Activated naive CD8-positive, alpha-beta T cell (primary cell): ENCODE results near the gene COL27A1.

Experiments
- H3K27ac Mint-ChIP-seq: one replicate; pipeline ENCODE4 v1.8.0; 2021; ENCODE audit warnings: mixed read lengths
- H3K27me3 Mint-ChIP-seq: one replicate; pipeline ENCODE4 v1.8.0; 2021; ENCODE audit warnings: mixed read lengths
- H3K36me3 Mint-ChIP-seq: one replicate; pipeline ENCODE4 v1.8.0; 2021; ENCODE audit warnings: mixed read lengths
- H3K4me1 Mint-ChIP-seq: one replicate; pipeline ENCODE4 v1.8.0; 2021; ENCODE audit warnings: low read depth, mixed read lengths
- H3K4me3 Mint-ChIP-seq: one replicate; pipeline ENCODE4 v1.8.0; 2021; ENCODE audit warnings: mild to moderate bottlenecking, mixed read lengths
- H3K9me3 Mint-ChIP-seq: one replicate; pipeline ENCODE4 v1.8.0; 2021; ENCODE audit warnings: low read depth, mixed read lengths

COL27A1 gene

DNA sequence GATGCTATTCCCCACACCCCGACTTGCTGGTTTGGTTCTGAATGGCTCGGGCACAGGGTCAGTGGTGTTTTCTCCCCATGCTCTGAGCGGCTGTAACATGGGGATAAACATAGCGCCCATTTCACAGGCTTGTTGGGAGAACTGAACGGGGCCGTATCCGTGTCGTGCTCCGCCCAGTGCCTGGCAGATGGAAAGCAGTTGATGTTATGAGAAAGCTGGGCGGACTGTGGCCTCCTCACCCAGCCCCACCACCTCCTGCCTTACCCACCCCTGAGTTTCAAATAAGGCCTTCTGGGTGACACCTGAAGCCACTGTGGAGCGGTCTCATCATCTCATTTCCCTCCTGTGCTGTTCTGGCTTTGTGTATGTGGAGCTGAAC lies 188.8 kb downstream of the COL27A1 start:
- H3K4me3 Mint-ChIP-seq: no peak overlapping the region
- H3K36me3 Mint-ChIP-seq: peaks cover 9% of the 10 kb centered on the region
- peaks cover 31% of the 10 kb centered on the region for H3K4me1 Mint-ChIP-seq
- no peaks in the 10 kb centered on the region for H3K27me3 Mint-ChIP-seq
- H3K9me3 Mint-ChIP-seq: no peaks in the 10 kb centered on the region
- H3K27ac Mint-ChIP-seq: peak overlapping the region; percentile 65

DNA sequence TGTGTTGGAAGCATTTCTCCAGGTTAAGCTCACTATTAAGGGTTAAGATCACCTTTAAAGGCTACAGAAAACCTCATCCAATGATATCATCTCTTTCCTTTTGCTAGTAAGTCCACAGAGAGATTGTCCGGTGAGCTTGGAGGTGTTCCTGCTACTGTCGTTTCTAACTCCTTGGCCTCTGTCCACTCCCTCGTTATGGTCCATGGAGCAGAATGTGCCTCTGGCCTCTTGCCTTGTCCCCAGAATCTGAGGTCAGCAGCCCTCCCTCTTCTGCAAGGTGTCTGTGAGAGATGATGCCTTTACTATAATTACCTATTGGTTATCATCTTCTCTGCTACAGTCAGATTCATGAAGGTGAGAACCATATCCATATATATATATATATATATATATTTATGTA lies 189.4 kb downstream of the COL27A1 start:
- Mint-ChIP-seq H3K27ac (peak overlapping the region; percentile 65), H3K27me3 (no peaks in the 10 kb centered on the region), H3K4me1 (peaks cover 36% of the 10 kb centered on the region), H3K9me3 (no peaks in the 10 kb centered on the region), H3K4me3 (no peak overlapping the region), H3K36me3 (peaks cover 14% of the 10 kb centered on the region)

DNA sequence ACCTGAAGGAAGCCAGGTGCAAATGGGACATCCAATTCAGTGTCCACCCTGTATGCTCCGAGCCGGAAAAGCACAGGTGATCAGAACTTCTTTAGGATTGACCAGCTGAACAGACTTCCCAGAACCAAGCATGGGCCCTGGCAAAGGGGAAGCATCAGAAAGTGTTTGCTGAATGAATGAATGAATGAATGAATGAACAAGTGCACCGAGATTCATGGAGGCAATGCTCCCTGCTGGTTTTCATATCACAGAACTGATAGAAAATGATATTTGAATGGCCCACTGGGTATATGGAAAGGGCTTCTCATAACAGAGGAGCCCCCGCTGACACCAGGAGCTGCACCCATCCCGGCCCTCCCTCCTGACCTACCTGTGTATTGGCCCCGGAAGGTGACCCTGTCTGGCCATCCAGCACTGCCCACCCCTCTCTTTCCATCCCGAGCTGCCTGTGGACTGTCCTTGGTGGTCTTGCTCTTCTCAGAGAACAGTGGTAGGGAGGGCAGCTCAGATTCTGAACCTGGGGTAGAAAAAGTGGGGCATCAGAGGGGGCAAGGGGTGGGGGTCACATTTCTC lies 190.2 kb downstream of the COL27A1 start:
- H3K36me3 Mint-ChIP-seq: peaks cover 18% of the 10 kb centered on the region
- H3K27me3 Mint-ChIP-seq: no peaks in the 10 kb centered on the region
- no peaks in the 10 kb centered on the region for H3K9me3 Mint-ChIP-seq
- H3K4me3 Mint-ChIP-seq: no peak overlapping the region
- peak overlapping the region; percentile 58 for H3K27ac Mint-ChIP-seq
- H3K4me1 Mint-ChIP-seq: peaks cover 42% of the 10 kb centered on the region

DNA sequence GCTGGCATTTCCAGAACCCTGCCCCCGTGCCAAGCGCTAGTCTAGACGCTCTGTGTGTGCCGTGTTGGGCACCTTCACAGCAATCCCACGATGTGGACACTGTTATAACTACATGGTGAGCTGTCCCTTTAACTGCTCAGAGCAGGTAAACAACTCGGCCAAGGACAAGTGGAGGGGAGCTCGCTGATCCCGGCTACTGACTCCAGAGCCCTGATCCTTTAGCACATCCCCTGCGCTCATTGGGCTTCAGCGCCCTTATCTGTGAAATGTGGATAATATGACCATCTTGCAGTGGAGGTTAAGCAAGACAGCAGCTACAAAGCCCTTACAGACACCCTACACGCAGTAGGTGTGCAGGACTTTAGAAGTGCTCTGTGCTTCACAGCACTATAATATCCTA lies 190.8 kb downstream of the COL27A1 start:
- Mint-ChIP-seq H3K9me3 (no peaks in the 10 kb centered on the region), H3K27me3 (no peaks in the 10 kb centered on the region), H3K4me1 (peaks cover 47% of the 10 kb centered on the region), H3K36me3 (peaks cover 20% of the 10 kb centered on the region), H3K27ac (peak overlapping the region; percentile 79), H3K4me3 (no peak overlapping the region)

DNA sequence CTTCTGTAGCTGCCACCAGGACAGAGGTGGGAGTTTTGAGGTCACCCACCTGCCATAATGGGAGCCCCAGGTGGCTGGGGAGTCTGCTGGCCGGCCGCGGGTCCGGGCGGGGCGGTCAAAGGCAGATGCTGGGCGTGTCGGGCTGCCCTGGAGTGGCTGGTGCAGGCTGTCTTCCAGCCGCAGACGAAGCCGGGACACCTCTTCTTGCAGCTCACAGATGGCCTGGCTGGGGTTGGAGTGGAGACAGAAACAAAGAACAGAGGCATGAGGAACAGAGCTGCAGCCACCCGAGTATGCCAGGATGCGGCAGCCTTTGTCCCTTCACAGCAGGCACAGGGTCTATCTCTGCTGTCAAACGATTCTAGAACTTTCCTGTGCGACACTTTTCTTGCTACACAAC lies 192.3 kb downstream of the COL27A1 start:
- H3K4me1 Mint-ChIP-seq: peaks cover 52% of the 10 kb centered on the region
- no peak overlapping the region for H3K4me3 Mint-ChIP-seq
- peaks cover 17% of the 10 kb centered on the region for H3K36me3 Mint-ChIP-seq
- H3K9me3 Mint-ChIP-seq: no peaks in the 10 kb centered on the region
- H3K27ac Mint-ChIP-seq: peak overlapping the region; percentile 98
- H3K27me3 Mint-ChIP-seq: no peaks in the 10 kb centered on the region

DNA sequence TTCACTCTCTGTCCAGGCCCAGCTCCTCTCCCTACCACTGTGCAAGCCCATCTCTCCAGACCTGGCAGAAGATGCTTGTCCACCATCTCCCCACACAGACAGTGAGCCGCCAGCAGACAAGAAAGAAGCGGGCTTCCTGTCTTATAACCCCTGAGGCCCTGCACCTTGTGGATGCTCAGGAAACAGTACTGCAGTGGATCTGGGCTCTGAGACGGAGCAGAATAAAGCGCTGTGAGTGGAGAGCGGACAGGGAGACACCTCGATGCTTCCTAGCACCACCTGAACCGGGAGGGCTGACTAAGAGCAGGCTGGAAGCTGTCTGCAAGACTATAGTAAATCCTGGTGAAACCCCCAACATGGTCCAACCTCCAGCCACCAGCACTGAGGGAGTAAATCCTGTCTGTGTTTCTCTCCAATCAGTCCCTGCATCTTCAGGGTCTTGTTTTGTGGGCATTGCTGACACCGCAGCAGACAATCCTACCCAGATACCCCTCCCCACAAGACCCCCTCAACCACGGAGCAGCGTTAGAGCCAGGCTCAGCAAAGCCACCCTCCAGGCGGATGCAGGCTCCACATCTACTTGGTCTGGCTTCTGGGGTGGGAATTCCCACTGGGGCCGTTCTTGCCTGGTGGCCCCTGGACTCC lies 193.0 kb downstream of the COL27A1 start:
- peaks cover 53% of the 10 kb centered on the region for H3K4me1 Mint-ChIP-seq
- peak overlapping the region; percentile 75 for H3K4me3 Mint-ChIP-seq
- H3K27ac Mint-ChIP-seq: peak overlapping the region; percentile 98
- no peaks in the 10 kb centered on the region for H3K9me3 Mint-ChIP-seq
- H3K27me3 Mint-ChIP-seq: no peaks in the 10 kb centered on the region
- H3K36me3 Mint-ChIP-seq: peaks cover 17% of the 10 kb centered on the region

DNA sequence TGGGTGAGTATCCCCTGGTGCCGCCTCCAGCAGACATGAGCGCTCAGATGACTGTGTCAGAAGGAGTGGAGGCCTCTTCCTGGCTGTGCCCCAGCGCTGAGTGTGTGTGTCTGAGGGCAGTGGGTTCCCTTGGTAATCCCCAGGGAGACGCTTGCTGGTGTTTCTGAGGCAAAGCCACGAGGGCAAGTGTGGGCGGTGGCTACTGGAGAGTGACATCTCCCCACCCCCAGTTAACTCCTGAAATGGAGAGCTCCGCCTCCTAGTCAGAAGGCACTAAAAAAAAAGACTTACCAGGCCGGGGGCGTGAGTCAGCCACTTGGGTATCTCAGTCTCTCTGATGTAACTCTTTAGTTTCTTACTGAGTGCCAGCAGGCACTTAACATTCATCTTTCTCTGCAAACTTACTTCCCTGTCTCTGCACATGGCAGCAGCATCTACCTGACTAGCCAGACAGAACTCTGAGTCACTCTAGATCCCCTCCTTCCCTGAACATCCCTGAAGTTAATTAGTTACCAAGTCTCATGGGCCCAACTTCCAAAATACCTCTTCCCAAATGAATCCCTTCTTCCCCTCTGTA lies 193.7 kb downstream of the COL27A1 start:
- Mint-ChIP-seq H3K27me3 (no peaks in the 10 kb centered on the region), H3K4me1 (peaks cover 57% of the 10 kb centered on the region), H3K36me3 (peaks cover 15% of the 10 kb centered on the region), H3K4me3 (peak overlapping the region; percentile 75), H3K27ac (peak overlapping the region; percentile 98), H3K9me3 (no peaks in the 10 kb centered on the region)

DNA sequence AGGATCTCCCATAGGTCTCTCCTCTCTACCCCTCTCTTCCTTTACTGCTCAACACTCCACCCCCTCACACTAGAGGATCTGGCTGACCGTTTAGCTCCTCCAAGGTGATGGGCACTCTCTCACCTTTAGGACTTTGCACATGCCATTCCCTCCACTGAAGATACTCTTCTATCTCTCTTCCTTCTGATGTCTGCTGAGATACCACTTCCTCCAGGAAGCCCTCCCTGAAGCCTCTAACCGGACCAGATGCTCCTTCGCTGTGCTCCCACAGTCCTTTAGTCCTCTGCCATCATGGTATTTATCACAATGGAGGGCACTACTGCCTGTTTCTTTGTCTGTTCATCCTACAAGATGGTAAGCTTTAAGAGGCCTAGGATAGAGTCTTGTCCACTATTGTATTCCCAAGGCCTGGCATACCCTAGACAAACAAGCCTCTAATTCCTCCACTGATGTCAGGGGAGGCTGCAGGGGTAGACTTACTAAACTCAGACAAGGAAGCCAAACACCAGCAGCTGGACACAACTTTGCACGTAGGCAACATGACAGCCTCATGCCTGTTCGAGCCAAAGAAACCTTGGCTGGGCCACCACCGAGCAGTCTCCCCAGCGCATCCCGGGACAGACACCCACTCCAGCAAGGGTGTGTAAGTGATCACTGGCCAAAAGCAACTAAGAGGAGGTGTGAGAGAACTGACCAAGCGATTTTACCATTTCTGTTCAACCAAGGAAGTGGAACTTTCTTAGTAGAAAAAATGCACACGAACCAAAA lies 194.6 kb downstream of the COL27A1 start:
- Mint-ChIP-seq H3K4me3 (peak overlapping the region; percentile 75), H3K9me3 (no peaks in the 10 kb centered on the region), H3K4me1 (peaks cover 60% of the 10 kb centered on the region), H3K36me3 (peaks cover 15% of the 10 kb centered on the region), H3K27me3 (no peaks in the 10 kb centered on the region), H3K27ac (peak overlapping the region; percentile 98)

DNA sequence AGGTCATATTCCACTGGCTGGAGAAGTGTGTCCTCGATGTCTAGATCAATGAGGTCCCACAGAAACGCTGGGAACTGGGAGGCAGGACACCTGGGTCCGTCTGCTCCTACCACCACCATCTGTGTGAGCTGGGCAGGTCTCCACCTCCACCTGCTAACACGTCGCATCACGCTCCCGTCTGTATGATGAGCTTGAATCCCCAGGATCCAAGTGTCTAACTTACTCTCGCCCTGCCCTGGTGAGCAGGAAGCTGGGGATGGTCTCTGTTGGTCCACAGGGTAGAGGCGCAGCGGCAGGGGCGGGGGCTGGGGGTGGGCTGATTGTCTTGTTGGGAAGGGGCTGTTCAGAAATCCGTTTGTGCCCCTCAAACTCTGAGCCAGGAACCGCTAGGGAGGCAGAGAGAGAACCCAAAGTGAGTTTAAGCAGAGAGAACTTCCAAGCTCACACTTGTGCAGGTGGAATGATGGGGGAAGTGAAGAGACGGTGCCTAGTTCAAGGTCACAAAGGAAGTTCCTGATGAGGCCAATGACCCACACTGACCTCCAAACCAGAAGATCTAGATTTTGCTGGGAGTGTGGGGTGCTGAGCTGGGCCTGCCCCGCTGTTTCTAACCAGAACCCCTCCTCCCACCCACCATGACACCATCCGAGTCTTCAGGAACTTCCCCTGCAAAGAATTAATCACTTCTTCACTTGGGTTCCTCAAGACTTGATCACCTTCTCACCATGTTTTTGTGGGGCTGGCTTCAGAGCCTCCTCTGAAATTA lies 195.5 kb downstream of the COL27A1 start:
- no peaks in the 10 kb centered on the region for H3K27me3 Mint-ChIP-seq
- no peaks in the 10 kb centered on the region for H3K9me3 Mint-ChIP-seq
- H3K4me3 Mint-ChIP-seq: peak overlapping the region; percentile 75
- H3K27ac Mint-ChIP-seq: peak overlapping the region; percentile 98
- peaks cover 62% of the 10 kb centered on the region for H3K4me1 Mint-ChIP-seq
- peaks cover 15% of the 10 kb centered on the region for H3K36me3 Mint-ChIP-seq

DNA sequence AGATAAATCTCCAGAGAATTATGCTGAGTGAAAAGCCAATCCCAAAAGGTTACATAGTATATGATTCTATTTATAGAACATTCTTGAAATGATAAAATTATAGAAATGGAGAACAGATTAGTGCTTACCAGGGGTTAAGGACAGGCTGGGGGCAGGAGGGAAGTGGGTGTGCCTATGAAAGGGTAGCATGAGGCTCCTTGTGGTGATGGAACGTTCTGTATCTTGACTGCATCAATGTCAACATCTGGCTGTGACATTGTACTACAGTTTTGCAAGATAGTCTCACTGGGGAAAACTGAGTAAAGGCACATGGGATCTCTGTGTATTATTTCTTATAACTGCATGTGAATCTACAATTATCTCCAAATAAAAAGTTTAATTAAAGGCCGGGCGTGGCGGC lies 196.6 kb downstream of the COL27A1 start:
- H3K4me3 Mint-ChIP-seq: no peak overlapping the region
- H3K36me3 Mint-ChIP-seq: peaks cover 12% of the 10 kb centered on the region
- H3K9me3 Mint-ChIP-seq: no peaks in the 10 kb centered on the region
- no peaks in the 10 kb centered on the region for H3K27me3 Mint-ChIP-seq
- peak overlapping the region; percentile 79 for H3K27ac Mint-ChIP-seq
- peaks cover 62% of the 10 kb centered on the region for H3K4me1 Mint-ChIP-seq

DNA sequence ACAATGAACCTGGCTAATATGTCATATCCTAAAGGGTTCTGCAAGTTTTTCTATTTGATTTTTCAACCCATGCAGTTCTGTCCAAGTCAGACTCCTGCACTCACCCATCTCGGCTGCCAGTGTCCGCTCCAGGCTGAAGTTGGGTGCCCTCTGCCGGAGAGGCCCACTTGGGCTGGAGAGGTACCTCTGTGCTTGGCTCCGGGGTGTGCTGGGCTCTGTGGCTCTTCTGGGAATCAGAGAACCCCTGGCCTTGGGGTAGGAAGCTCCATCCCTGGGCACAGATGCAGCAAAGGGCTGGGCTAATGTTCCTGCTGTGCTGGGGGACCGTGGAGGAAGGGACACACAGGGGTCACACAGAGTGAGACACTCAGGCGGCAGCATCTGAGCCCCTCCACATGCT lies 200.5 kb downstream of the COL27A1 start:
- Mint-ChIP-seq H3K36me3 (peaks cover 14% of the 10 kb centered on the region), H3K4me1 (peaks cover 61% of the 10 kb centered on the region), H3K4me3 (no peak overlapping the region), H3K27ac (peak overlapping the region; percentile 88), H3K27me3 (no peaks in the 10 kb centered on the region), H3K9me3 (no peaks in the 10 kb centered on the region)

DNA sequence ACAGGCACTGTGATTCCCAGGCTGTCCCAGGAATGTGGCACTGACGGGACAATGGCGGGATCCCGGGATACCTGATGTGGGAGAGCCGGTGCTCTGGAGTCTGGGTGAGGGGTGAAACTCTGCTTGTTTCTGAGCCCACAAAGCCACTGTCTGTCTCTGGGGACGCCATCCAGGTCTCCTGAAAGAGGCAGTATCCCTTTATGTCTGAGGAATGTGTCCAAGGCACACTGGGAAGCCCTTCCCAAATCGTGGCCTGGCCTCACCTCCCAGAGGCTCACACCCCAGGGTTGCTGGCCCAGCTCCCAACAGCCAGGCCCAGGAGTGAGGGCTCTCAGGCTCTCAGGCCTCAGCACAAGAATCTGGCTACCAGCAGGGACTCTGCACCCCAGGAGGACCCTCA lies 201.5 kb downstream of the COL27A1 start:
- no peak overlapping the region for H3K4me3 Mint-ChIP-seq
- no peaks in the 10 kb centered on the region for H3K27me3 Mint-ChIP-seq
- peaks cover 63% of the 10 kb centered on the region for H3K4me1 Mint-ChIP-seq
- H3K27ac Mint-ChIP-seq: peak overlapping the region; percentile 88
- no peaks in the 10 kb centered on the region for H3K9me3 Mint-ChIP-seq
- H3K36me3 Mint-ChIP-seq: peaks cover 18% of the 10 kb centered on the region

DNA sequence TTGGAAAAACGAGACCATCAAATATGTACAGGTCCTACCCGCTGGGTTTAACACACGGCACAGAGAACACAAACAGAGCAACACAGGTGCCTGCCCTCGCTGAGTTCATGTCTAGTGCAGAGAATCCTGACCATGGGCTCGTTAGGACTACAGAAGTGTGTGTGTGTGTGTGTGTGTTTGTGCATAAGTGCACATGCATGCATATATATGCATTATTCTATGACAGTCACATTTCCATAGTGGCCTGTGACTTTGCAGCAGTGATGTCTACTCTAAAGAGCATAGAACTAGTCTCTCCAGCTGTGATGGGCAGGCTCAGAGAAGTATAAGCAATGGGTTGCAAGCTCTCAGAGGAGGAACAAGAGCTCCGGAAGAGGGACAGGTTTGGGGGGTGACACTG lies 202.0 kb downstream of the COL27A1 start:
- H3K4me1 Mint-ChIP-seq: peaks cover 58% of the 10 kb centered on the region
- H3K4me3 Mint-ChIP-seq: no peak overlapping the region
- H3K9me3 Mint-ChIP-seq: no peaks in the 10 kb centered on the region
- H3K36me3 Mint-ChIP-seq: peaks cover 18% of the 10 kb centered on the region
- H3K27me3 Mint-ChIP-seq: no peaks in the 10 kb centered on the region
- H3K27ac Mint-ChIP-seq: peak overlapping the region; percentile 88

DNA sequence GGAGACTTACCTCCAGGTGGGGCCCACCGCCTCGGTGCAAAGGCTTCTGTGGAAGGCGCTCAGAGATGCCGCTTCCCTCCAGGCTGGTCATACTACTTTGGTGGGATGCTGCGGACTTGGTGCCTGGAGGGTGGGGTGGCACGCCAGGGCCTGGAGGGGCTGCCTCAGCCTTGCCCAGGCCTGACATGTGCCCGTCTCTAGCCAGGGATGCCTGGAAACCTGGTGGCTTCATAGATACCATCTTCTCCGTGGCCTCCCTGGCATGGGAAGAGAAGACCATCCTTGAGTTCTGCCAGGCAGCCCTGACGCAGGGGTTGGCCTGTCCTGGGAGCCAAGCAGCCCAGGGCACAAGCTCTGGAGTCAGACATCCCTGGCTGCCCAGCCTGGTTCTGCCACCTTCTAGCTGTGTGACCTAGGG lies 202.6 kb downstream of the COL27A1 start:
- H3K4me1 Mint-ChIP-seq: peaks cover 61% of the 10 kb centered on the region
- H3K36me3 Mint-ChIP-seq: peaks cover 19% of the 10 kb centered on the region
- peak overlapping the region; percentile 88 for H3K27ac Mint-ChIP-seq
- no peaks in the 10 kb centered on the region for H3K9me3 Mint-ChIP-seq
- H3K4me3 Mint-ChIP-seq: no peak overlapping the region
- no peaks in the 10 kb centered on the region for H3K27me3 Mint-ChIP-seq
